Medulla oblongata (tissue), 1 donor: ENCODE measurements around the gene MAPK4.

Experiments used
- DNase-seq: peaks from one replicate; pipeline ENCODE4 v3.0.0-alpha.2; 2015; ENCODE audit errors: extremely low spot score

MAPK4 gene

GRCh38 chr18:50719471-50720324 is 159.8 kb downstream of the MAPK4 start:
- no peak for DNase-seq

DNA sequence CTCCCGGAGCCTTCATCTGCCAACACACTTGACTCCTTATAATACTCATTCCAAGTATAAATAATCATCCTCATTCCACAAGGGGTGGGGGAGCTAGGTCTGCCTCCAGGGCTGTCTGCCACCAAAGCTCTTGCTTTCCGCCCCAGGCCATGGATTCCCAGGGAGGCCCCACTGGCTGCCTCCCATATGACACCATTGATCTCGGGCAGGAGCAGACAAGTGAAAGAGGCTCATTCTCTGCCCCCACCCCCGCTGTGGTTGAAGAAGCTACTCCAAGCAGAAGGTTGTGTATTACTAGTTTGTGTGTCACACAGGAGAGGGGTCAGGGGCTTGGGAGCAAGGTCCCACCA is 160.4 kb downstream of the MAPK4 start:
- no peak for DNase-seq

GRCh38 chr18:50721006-50721405 is 161.1 kb downstream of the MAPK4 start:
- DNase-seq: peak; percentile 65

- DNase-seq: peak; percentile 30
These were observed 161.7 kb downstream of the MAPK4 start for GRCh38 chr18:50721451-50722120.

- no peak for DNase-seq
These were observed 162.4 kb downstream of the MAPK4 start for GRCh38 chr18:50722311-50722710.

- DNase-seq: no peak
These were observed 164.9 kb downstream of the MAPK4 start for GRCh38 chr18:50724751-50725151.

- DNase-seq: no peak
These were observed 167.2 kb downstream of the MAPK4 start for GRCh38 chr18:50726960-50727589.

DNA sequence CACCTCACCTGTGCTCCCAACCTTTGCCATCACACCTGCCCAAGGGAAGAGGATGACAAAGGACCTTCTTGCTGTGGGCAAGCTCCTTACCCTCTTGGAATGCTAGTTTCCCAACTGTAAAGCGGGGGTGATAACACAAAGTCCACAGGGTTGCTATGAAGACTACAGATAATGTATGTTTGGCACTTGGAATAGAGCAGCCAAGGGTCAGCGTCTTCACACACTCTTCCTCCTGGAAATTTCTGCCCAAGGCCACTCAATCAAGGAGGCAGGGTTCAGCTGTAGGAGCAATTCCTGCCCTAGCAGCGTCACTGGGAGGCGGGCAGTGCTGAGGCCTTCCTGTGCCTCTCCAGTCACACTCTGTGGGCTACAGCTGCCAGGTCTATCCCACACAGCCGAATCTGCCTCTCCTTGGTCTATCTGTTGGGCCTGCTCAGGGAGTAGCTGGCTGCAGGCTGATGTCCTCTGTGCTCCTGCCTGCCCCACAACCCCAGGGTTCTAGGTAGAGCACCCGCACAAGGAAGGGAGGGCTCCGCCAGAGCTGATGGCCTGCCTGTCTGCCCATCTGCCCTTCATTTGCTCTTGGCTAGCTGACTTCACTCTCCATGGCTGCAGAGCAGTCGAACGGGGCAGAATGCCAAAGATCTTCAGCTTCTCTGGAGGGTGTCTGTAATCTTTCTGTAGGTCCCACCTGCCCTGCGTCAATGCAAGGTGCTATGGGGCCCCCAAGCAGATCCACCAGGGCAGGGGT is 168.0 kb downstream of the MAPK4 start:
- no peak for DNase-seq

GRCh38 chr18:50729376-50729775 is 169.5 kb downstream of the MAPK4 start:
- DNase-seq: no peak

- DNase-seq: no peak
These were observed 170.1 kb downstream of the MAPK4 start for GRCh38 chr18:50729986-50730385.

DNA sequence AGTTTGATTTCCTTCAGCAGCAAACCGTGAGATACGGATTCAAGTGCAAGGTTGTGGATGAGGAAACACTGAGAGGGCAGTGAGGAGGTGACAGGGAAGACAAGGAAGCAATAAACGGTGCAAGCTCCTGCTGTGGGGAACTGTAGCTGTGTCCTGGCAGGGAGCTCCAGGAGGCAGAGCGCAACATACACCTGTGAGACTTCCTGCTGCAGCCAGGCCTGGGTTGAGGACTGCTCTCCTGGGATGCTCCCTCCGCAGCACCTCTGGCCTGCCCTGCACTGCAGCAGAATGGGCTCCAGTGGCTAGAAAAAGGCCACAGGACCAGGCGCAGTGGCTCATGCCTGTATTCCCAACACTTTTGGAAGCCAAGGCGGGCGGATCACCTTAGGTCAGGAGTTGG is 174.5 kb downstream of the MAPK4 start:
- DNase-seq: no peak

DNA sequence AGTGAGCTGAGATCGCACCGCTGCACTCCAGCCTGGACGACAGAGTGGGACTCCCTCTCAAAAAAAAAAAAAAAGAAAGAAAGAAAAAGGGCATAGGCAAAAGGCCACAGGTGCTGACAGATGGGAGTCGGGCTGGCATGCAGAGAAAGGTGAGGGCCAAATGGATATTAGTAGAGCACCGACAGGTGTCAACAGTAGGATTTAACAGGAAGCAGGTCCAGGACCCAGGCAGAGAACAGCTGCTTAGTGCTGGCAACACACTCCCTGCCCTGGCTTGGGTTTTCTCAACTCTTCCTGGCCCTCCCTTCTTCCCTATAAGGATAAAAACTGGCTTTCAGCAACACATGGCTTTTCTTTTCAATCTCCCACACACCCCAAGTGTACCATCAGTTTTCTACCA is 175.0 kb downstream of the MAPK4 start:
- DNase-seq: no peak

DNA sequence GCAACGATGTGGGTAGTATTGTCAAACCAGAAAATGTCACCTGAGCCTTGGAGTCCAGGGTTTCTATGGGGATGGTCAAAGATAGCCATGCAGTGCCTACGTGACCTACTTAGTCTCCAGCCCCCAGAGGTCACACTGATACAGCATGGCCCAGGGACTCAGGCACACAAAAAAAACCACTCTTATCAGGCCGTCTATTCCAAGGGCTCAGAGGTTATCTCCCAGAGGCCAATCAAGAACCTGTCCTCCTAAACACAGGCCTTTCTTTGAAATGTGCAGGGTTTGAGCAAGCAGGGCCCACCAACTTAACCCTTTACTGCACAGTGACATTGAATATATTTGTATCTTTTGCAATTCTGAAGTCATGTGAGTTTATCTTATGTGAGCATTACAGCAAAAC is 177.2 kb downstream of the MAPK4 start:
- DNase-seq: no peak

DNA sequence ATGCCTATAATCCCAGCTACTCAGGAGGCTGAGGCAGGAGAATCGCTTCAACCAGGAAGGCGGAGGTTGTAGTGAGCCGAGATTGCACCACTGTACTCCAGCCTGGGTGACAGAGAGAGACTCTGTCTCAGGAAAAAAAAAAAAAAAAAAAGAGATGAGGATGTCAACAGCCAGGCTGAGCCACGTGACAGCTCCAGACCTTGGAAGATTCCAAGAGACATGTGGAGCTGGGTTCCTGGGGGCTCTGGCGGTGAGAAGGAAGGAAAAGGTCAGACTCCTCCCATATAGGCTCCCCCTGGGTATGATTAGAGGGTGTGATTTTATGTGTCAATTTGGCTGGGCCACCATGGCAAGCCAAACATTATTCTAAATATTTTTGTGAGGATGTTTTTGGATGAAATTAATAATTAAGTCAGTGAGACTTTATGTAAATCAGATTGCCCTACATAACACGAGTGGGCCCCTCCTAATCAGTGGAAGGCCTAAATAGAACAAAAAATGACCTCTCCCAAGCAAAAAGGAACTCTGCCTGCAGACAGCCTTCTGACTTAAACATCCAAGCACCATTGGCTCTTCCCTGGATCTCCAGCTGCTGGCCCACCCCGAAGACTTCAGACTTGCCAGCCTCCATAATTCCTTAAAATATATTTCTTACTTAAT is 178.3 kb downstream of the MAPK4 start:
- no peak for DNase-seq

GRCh38 chr18:50742952-50743351 is 183.1 kb downstream of the MAPK4 start:
- DNase-seq: no peak

DNA sequence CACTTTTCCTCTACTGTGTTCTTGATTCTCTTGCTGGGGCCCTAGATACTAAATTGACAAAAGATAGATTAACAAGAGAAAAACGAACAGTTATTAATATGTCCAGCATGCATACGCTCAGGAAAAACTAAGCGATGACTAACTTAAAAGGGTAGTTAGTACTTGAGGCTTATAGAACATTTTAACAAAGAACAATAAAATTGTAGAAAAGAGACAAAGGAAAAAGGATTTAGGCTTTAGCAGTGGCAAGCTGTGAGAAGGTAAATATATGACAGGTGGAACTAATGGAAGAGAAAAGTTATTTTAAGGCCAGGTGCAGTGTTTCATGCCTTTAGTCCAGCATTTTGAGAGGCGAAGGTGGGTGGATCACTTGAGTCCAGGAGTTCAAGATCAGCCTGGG is 184.4 kb downstream of the MAPK4 start:
- no peak for DNase-seq

DNA sequence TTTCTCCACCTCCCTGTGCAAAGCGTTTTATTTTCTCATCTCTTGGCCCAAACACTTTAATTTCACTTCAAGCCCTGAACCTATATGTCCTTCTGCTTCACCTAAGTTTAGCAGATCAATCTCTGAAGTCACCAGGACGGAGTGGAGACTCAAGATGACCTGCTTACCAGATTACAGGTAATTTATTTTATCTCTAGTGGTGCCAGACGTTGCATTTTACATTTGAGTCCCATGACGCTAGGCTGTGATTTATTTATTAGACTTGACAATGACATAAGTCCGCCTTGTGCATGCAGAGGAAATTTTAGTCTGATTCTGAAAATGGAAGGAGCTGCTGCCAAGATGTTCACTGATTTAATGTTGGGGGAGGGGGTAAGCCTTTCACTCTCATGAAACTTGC is 186.1 kb downstream of the MAPK4 start:
- DNase-seq: no peak

GRCh38 chr18:50747849-50748242 is 188.0 kb downstream of the MAPK4 start:
- no peak for DNase-seq

GRCh38 chr18:50748243-50749229 is 188.6 kb downstream of the MAPK4 start:
- no peak for DNase-seq

DNA sequence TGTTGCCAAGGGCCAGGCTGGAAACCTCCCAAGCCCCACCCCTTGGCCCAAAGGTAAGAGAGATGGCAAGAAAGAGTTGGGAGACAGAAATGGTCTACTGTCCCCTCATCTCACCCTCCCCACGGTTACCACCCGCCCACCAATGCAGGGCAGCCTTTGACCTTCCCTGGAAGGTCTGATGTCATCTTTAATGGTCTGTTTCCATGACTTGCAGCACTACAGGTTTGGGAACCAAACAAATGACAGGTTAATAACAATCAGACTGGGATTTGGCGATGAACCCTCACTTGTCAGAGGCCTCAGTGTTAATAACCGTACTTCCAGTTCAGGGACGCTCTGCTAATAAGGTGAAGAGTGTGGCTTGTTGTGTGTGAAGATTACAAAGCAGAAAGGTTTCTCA is 189.5 kb downstream of the MAPK4 start:
- no peak for DNase-seq
